NCI-H2081 treated with DMSO at 0.1 percent for 48 hours (cell line): ENCODE results near the gene VPS13D.

Source experiments
- DNase-seq: peaks from one replicate; lab custom pipeline; 2025; lab: John Stamatoyannopoulos, UW

The VPS13D gene, protein sequence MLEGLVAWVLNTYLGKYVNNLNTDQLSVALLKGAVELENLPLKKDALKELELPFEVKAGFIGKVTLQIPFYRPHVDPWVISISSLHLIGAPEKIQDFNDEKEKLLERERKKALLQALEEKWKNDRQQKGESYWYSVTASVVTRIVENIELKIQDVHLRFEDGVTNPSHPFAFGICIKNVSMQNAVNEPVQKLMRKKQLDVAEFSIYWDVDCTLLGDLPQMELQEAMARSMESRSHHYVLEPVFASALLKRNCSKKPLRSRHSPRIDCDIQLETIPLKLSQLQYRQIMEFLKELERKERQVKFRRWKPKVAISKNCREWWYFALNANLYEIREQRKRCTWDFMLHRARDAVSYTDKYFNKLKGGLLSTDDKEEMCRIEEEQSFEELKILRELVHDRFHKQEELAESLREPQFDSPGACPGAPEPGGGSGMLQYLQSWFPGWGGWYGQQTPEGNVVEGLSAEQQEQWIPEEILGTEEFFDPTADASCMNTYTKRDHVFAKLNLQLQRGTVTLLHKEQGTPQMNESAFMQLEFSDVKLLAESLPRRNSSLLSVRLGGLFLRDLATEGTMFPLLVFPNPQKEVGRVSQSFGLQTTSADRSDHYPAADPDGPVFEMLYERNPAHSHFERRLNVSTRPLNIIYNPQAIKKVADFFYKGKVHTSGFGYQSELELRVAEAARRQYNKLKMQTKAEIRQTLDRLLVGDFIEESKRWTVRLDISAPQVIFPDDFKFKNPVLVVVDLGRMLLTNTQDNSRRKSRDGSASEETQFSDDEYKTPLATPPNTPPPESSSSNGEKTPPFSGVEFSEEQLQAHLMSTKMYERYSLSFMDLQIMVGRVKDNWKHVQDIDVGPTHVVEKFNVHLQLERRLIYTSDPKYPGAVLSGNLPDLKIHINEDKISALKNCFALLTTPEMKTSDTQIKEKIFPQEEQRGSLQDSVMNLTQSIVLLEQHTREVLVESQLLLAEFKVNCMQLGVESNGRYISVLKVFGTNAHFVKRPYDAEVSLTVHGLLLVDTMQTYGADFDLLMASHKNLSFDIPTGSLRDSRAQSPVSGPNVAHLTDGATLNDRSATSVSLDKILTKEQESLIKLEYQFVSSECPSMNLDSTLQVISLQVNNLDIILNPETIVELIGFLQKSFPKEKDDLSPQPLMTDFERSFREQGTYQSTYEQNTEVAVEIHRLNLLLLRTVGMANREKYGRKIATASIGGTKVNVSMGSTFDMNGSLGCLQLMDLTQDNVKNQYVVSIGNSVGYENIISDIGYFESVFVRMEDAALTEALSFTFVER (N-terminal part only)

DNA sequence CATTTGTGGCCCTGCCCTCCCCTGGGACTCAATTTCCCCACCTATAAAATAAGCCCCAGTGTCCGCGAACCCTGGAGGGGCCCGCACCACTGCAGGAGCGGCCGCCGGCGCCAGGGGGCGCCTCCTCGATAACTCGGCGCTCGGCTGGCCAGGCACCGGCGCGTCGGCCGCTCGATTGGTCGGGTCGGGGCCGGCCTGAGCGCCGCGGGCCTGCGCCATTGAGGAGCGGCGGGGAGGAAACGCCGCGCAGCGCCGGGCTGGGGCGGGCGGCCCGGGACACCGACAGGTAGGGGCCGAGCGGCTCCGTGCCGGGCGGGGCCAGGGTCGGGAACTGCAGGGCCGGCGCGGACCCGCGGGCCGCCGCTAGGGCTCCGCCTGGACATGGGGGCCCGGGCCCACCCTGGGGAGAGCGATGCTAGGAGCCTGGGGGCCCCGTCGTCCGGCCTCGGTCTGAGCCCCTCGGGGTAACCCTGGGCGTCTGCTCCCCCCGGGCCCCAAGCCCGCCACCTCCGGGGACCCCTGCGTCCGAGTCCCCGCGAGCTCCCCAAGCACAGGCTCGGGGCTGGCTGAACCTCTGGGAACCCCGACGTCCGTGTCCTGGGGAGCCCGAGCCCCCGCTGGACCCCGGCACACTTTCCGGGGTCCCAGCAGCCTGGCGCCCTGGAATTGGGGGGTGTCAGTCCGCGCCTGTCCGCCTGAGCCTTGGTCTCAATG is at the start of gene VPS13D:
VPS13D (plus strand) TSS at position 196 of the 714 bp plus-strand sequence. CDS start 4,237 bp downstream, outside the sequence.
- DNase-seq, result no peak

DNA sequence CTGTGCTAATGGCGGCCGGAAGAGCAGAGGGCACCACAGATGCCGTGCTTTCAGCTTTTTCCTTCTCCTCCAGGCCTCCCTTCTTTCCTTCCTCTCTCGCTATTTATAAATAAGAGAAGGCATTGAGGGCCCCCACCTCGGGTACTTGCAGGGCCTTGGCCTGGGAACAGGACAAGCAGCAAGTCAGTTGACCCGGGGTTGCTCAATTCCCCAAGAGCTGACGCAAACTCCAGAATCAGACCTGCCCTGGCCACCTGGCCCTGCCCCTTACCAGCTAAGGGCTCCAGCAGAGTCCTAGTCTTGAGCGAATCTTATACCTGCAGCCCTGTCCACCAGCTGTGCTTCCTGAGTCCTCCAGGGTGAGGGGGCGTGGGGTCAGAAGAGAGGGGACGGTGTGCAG is 49.5 kb upstream of the VPS13D start:
- DNase-seq, result no peak

DNA sequence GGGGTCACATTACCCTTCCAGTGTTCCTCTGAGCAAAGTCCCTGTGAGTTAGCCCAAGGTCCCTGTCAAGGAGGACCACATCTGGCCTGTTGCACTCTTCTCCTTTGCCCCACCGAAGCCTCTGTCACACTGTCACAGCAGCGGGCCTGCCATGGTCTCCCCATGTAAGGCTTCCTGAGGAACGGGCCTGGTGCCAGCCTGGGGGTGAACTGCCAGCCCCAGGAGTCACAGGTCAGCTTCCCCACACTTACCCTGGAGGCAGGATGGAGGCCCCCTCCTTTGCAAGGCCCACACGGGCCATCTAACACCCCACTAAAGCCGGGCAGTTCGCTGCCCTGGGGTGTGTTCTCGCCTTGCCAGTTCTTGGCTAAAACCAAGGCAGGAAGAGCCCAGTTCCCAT is 48.9 kb upstream of the VPS13D start:
- DNase-seq, result no peak

DNA sequence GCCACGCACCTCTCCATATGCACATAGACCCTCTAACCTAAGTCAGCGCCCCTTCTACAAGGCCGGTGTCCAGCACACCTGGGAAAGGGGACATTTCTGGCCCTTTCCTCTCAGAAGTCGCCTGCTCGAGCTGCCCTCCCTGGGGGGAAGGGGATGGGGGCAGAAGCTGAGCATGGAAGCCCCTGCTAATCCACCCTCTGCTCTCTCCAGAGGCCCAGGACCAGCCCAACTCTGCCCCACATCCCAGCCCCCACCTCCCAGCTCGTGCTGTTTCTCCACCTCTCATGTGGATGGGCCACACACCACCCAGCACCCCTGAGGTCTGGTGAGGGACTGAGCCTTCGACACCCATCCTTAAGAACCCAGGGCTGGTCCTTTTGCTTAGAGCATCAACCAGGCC is 48.3 kb upstream of the VPS13D start:
- DNase-seq, result no peak

DNA sequence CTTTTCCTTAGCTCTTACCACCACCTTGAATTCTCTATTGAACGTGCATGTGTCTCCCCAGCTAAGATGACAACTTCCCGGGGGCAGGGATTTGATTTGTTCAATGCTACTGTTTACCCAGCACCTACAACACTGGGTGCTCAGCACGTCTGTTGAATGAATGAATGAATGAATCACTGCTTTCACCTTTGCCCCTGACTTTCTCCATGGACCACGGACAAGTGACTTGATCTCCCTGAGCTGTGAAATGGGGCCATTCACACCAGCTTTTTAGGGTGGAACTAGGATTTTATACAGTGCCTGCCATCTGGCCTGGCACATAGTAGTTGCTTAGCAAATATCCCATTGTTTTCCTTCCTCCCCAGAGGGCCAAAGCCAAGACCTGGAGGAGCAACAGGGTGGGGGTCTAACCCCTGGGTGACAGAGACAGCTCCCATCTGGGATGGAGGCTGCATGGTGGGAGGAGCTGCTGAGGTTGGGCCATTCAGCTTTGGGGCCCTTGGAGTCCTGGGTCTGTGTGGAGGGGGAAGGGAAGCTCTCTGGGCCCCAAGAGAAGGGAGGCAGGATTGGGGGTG is 47.3 kb upstream of the VPS13D start:
- DNase-seq, result no peak

DNA sequence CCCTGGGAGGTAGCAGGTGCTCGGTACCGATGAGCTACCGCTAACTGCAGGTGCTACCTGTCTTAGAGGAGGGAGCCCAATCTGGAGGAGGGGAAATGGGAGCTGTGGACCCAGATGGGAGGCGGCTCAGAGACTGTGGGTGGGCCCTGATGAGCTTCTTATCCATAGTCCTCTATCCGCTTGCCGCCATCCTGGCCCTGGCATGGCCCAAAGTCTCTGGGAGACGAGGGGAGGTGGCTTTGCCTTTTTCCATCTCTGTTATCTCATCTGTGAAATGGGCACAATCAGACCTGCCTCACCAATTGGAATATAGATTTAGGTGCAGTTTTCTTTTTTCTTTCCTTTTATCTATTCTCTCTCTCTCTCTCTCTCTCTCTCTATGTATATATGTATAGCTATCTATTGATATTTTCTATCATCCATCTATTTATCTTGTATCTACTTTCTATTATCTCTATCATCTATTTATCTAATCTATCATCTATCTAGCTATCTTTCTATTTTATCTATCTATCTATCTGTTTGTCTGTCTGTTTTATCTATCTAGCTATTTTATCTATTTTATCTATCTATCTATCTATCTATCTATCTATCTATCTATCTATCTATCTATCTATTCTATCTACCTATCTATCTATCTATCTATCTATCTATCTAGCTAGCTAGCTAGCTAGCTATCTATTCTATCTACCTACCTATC is 46.6 kb upstream of the VPS13D start:
- DNase-seq, result no peak

DNA sequence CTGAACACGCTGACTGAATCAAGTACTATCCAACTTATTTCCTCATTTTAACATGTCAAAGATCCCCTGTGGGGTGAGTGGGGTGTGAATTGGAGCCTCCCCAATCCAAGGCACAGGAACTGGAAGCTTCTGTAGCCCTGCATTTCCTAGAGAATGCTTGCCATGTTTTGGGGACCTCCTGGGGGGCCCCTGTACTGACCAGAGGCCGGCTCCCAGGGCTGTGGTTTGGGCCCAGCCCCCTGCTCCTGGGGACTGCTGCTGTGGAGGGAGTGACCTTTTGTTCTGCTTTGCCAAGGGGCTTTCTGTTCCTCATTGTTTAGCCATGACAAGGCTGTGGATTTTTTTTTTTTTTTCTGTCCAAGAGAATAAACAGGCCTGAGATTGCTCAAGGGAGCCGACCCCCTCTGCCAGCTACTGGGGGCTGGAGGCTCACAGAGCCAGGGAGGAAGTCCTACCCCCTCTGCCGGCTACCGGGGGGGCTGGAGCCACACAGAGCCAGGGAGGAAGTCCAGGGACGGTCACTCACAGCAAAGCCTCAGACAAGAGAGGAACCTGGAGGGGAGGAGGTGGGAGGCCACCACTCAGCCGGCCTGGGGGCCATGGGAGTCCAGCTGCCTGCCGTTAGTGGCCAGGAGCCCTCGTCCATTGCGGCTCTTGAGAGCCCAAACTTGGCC is 45.7 kb upstream of the VPS13D start:
- DNase-seq, result no peak

DNA sequence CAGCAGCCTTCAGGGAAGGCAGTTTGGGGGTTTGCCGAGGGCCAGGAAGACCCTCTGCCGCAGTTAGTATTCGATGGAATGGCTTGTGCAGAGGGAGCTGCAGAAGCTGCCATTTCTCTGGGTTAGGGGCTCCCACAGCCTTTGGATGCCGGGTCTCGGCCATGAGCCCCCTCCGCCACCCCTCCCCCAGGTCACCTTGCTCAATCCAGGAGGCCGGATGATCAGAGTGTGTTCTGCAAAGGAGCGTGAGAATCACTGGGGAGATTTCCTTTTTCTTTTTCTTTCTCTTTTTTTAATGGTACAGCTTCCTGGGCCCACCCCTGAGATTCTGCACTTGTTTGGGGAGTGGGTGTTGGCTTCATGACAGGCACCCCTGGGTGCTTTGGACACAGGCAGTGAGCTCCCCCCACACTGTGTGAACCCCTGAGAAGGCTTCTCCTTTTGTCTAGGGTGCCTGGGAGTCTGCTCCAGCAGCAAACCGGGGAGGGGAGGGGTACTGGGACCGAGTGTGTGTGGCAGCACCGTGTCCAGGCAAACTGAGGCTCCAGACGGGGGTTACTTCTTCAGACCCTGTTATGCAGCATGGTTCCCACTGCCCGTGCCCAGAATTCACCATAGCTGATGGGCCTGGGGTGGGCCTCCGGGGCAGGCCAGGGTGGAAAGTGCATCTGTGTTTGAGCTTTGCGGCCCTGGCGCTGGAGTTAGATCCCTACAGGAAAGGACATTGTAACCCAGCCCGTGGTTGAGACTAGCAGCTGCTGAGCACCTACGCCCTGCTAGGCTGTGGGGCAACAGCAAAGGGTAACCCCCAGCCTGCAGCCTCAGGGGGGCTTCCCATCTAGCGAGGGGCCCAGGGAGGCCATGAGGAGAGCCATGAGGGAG is 44.6 kb upstream of the VPS13D start:
- DNase-seq, result no peak

DNA sequence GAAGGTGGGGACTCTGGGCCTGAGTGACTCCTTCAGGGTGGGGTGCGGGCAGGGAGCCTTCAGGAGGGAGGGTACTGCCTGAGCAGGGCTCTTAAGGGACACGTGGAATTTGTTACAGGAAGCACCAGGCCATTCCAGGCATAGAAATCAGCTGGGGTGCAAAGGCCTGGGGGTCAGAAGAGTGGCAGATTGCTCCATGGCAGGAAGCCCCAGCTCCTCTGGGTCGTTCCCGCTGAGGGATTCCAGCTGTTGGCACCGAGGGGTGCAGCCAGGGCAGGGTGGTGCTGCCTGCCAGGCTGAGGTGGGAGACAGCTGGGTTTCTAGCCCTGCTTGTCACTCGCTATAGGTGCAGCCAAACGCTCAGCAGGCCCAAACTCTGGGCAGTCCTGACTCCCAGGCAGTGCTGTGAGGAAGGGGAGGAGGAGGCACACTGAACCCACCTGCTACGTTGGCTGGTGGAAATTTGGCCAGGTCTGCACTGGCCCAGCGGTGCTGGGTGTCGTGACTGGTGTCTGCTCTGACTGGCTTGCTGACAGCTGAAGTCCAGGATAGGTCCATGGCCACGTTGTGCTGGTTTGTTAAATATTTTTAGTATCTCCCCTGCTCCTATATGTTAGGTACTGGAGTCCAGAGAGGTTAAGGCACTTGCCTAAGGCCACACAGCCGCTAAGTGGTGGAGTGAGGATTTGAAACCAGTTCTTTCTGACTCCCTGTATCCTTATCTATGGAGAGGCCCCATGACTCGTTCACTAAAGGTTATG is 43.7 kb upstream of the VPS13D start:
- DNase-seq, result no peak

DNA sequence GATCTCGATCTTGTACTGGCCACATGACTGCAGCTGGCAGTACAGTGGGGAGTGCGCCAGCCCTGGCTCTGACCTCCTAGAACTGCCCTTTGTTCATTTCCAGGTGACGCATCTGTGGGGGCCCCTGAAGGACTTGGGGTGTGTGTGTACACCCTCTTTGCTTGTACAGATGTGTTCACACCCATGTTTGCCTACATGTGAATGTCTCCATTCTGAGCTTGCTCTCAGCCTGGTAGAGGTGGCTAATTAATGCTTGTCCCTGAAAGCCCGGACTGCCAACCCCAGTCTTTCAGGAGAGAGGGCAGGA is 43.2 kb upstream of the VPS13D start:
- no peak for DNase-seq

DNA sequence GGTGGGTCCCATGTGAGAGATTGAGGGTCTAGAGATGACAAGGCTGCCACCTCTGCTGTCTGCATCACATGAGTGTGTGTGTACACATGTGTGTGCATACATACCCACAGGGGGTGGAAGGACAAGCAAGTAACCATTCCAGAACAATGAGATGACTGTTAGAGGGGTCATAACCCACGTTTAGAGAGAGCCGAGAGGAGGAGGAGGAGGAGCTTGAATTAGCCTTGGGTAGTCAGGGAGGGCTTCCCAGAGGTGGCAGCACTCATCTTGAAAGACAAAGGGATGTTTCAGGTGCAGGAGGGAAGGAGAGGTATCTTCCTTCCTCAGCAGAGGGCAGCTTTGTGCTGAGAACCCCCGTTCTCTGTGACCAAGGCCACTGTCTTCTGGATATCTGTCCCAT is 41.7 kb upstream of the VPS13D start:
- DNase-seq, result no peak

DNA sequence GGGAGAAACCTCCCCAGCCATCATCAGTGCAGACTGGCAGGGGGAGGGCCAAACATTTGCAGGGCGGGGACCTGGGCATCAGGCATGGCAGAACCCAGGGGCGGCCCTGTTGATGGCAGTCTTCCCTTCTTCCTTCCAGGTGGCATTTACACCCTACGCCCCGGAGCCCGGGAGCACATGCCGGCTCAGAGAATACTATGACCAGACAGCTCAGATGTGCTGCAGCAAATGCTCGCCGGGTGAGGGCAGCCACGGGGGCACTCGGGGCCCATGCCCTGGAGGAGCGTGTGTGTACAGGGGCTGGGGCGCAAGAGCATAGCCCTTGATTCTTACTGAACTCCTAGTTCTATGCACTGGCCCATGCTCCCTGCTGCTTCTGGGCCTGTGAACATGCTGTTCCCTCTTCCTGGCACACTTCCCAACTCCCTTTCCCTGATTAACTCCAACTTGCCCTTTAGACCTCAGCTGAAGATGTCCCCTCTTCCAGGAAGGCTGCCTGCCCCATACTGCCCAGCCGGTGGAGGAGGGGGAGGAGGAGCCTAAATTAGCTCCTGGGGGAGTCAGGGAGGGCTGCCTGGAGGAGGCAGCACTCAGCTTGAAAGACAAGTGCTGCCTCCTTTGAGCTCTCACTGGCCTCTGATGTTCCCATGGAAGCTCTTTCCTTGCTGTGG is 41.0 kb upstream of the VPS13D start:
- DNase-seq, result no peak

DNA sequence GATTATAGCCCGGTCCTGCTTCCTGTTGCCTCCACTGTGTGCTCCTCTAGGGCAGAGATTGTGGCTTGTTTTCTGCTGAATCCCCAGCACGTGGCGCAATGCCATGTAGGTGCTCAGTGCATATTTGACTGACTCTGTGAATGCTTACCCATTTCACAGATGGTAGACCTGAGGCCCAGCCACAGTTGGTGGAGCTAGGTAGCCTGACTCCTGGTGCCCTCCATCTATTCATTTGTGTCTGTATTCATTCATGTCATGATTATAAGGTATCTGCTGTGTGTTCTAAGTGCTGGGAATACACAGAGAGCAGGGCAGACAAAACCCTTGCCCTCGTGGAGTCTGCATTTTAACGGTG is 40.5 kb upstream of the VPS13D start:
- DNase-seq, result no peak

DNA sequence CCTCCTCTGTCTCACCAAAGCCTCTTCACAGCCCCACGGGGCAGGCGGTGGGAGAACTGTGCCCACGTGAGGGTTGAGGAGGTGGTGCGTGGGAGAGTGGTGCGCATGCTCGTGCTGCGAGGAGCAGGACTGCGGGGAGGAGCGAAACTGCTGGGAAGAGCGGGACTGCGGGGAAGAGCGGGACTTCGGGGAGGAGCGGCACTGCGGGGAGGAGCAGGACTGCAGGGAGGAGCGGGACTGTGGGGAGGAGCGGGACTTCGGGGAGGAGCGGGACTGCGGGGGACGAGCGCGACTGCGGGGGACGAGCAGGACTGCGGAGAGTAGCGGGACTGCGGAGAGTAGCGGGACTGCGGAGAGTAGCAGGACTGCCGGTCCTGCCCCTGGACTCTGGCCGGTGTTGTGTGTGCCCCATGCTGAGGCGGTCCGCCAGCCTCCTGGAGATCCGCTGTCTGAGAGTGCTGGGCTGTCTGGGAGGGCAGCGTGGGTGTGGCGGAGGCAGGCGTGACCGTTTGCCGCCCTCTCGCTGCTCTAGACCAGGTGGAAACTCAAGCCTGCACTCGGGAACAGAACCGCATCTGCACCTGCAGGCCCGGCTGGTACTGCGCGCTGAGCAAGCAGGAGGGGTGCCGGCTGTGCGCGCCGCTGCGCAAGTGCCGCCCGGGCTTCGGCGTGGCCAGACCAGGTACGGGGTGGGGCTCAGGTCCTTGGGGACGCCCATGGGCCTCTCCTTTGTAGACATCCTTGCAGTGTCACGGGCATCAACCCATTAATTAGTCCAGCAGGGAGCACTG is 38.4 kb upstream of the VPS13D start:
- no peak for DNase-seq

DNA sequence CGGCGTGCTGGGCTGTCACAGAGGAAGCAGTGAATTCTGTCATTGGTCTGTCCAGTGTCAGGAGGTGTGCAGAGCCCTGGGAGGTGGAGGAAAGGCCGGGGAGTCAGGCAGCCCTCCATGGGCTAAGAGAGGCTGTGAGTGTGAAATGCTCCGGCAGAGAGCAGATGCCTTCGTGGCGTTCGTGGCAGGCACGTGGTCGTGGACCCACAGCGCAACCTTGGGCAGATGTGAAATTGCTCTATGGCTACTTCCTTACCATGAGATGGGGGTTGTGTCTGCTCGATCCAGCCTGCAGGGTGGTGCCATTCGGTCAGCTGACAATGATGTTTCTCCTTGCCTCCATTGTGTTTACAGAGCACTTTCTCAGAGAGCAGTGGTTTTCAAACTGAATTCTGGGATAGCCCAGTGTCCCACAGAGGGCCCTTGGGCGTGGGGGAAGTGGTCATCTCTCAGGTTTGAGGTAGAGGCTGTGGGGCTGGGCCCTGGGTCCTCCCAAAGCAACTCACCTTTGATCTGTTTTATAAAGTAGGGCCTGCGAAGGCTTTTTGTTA is 35.1 kb upstream of the VPS13D start:
- DNase-seq, result no peak

DNA sequence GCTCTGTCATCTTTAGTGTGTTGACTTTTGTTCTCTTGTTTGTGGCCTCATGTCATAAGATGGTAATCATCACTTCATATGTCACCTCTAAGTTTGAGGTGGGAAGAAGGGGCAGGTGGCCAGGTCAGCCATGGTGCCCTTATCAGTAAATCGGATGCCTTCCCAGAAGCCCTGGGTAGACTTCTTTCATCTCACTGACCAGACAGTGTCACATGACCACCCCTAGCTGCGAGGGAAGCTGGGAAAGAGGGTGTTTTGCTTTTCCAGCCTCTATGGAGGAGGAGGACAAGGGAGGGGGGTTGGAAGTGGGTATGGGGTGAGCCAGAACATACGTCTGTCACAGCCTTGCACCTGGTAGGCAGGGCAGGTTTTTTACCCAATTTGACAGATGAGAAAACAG is 34.4 kb upstream of the VPS13D start:
- DNase-seq, result no peak
